HG03354 (cell line): Measurements from ENCODE around the gene OR8G1.
"Not testable (repeated sequence)": the region's sequence is repeated elsewhere in the genome, so short reads cannot be mapped to it uniquely, and the experiment has no call there.

Source experiments
- ATAC-seq: cut with Tn5 transposase; IDR thresholded peaks from one replicate; pipeline ENCODE4 v1.9.1; 2021; ENCODE audit warnings: mild to moderate bottlenecking; ENCODE audit not compliant: unreplicated experiment, poor library complexity, severe bottlenecking

Gene OR8G1

GRCh38 chr11:124225471-124225870 is 15.4 kb upstream of the OR8G1 start:
- ATAC-seq, result no peak

GRCh38 chr11:124233376-124233775 is 7.5 kb upstream of the OR8G1 start:
- no peak for ATAC-seq

- ATAC-seq, result no peak
Measured at GRCh38 chr11:124238512-124238911, 2.4 kb upstream of the OR8G1 start.

- ATAC-seq, result not testable (repeated sequence)
Measured at GRCh38 chr11:124249869-124250268, 9.0 kb downstream of the OR8G1 start.

- ATAC-seq, result no peak
Measured at GRCh38 chr11:124256076-124256475, 15.2 kb downstream of the OR8G1 start, which contains the start of gene OR8G5. TSS of gene OR8G5 (plus strand) at chr11:124256376. CDS start at chr11:124264932, 8,556 bp downstream.

- not testable (repeated sequence) for ATAC-seq
Measured at GRCh38 chr11:124265041-124265440, 24.1 kb downstream of the OR8G1 start.

GRCh38 chr11:124270886-124271285 is 30.0 kb downstream of the OR8G1 start:
- ATAC-seq, result not testable (repeated sequence)

GRCh38 chr11:124274000-124274399 is 33.1 kb downstream of the OR8G1 start:
- no peak for ATAC-seq

GRCh38 chr11:124276081-124276480 is 35.2 kb downstream of the OR8G1 start:
- no peak for ATAC-seq

GRCh38 chr11:124277207-124277606 is 36.3 kb downstream of the OR8G1 start:
- no peak for ATAC-seq

GRCh38 chr11:124277804-124278203 is 36.9 kb downstream of the OR8G1 start:
- no peak for ATAC-seq

GRCh38 chr11:124278261-124278660 is 37.4 kb downstream of the OR8G1 start:
- ATAC-seq, result no peak

GRCh38 chr11:124285610-124286344 is 44.9 kb downstream of the OR8G1 start:
- ATAC-seq, result no peak

- ATAC-seq, result no peak
Measured at GRCh38 chr11:124294687-124295086, 53.8 kb downstream of the OR8G1 start.

- ATAC-seq, result no peak
Measured at GRCh38 chr11:124296016-124296415, 55.1 kb downstream of the OR8G1 start.

- ATAC-seq, result no peak
Measured at GRCh38 chr11:124297921-124298320, 57.0 kb downstream of the OR8G1 start.

GRCh38 chr11:124301548-124301947 is 60.7 kb downstream of the OR8G1 start:
- no peak for ATAC-seq

GRCh38 chr11:124302347-124303125 is 61.6 kb downstream of the OR8G1 start:
- ATAC-seq, result no peak
